HepG2 (cell line): ENCODE measurements around the gene IGFBP6. TPM values are rescaled to one million over a fixed set of nuclear protein-coding genes. Genes with fewer than 3 reads are reported as not detected.
A peak's percentile ranks its signal among the peaks of the same experiment; 100 is the strongest.

Experiments used
- BORCS8-MEF2B ChIP-seq: sonication (generic); formaldehyde crosslinking; IDR thresholded peaks from 2 replicates; pipeline ENCODE4 v1.8.0; 2022; ENCODE audit warnings: mild to moderate bottlenecking, missing genetic modification reagents
- CCAR2 ChIP-seq: fragments of 200-400 bp; formaldehyde crosslinking; optimal IDR thresholded peaks from 2 replicates; pipeline ENCODE3; 2018; ENCODE audit warnings: low read depth, mild to moderate bottlenecking, low read length, moderate library complexity
- FOXM1 ChIP-seq: sonication (generic); formaldehyde crosslinking; IDR thresholded peaks from 2 replicates; pipeline ENCODE4 v1.5.0; 2020; ENCODE audit warnings: missing genetic modification reagents
- HMG20A ChIP-seq: IDR thresholded peaks from 2 replicates; pipeline ENCODE4 v1.6.1; 2016; ENCODE audit warnings: borderline replicate concordance
- HMG20B ChIP-seq: conservative IDR thresholded peaks from 2 replicates; pipeline ENCODE4 v1.6.1; 2016; ENCODE audit warnings: missing genetic modification reagents, missing compliant biosample characterization
- IRX3 ChIP-seq: sonication (generic); formaldehyde crosslinking; IDR thresholded peaks from 2 replicates; pipeline ENCODE4 v1.8.1; 2023; ENCODE audit warnings: mild to moderate bottlenecking, low read depth, missing genetic modification reagents, borderline replicate concordance
- MAF1 ChIP-seq: sonication (generic); formaldehyde crosslinking; IDR thresholded peaks from 2 replicates; pipeline ENCODE4 v1.5.0; 2020; ENCODE audit warnings: missing genetic modification reagents, borderline replicate concordance
- MTF2 ChIP-seq: sonication (generic); formaldehyde crosslinking; IDR thresholded peaks from 2 replicates; pipeline ENCODE4 v1.5.0; 2020; ENCODE audit warnings: missing genetic modification reagents, borderline replicate concordance
- NR1H2 ChIP-seq: sonication (generic); formaldehyde crosslinking; IDR thresholded peaks from 2 replicates; pipeline ENCODE4 v1.8.1; 2022; ENCODE audit warnings: low read depth, missing genetic modification reagents, borderline replicate concordance
- SCMH1 ChIP-seq: sonication (generic); formaldehyde crosslinking; IDR thresholded peaks from 2 replicates; pipeline ENCODE4 v1.9.0; 2021; ENCODE audit warnings: missing genetic modification reagents, mild to moderate bottlenecking, borderline replicate concordance
- SIX1 ChIP-seq: sonication (generic); formaldehyde crosslinking; IDR thresholded peaks from 2 replicates; pipeline ENCODE4 v1.4.0; 2020; ENCODE audit warnings: missing genetic modification reagents, borderline replicate concordance
- ZBTB20 ChIP-seq: sonication (generic); formaldehyde crosslinking; IDR thresholded peaks from 2 replicates; pipeline ENCODE4 v1.8.1; 2023; ENCODE audit warnings: missing genetic modification reagents, low read depth, mild to moderate bottlenecking, borderline replicate concordance
- ZBTB8A ChIP-seq: sonication (generic); formaldehyde crosslinking; IDR thresholded peaks from 2 replicates; pipeline ENCODE4 v1.4.0; 2020; ENCODE audit warnings: mild to moderate bottlenecking, low read depth, missing genetic modification reagents, borderline replicate concordance
- ZFP36L2 ChIP-seq: sonication (generic); formaldehyde crosslinking; IDR thresholded peaks from 2 replicates; pipeline ENCODE4 v1.4.0; 2020; ENCODE audit warnings: missing genetic modification reagents
- ZNF232 ChIP-seq: sonication (generic); formaldehyde crosslinking; IDR thresholded peaks from 2 replicates; pipeline ENCODE4 v1.4.0; 2020; ENCODE audit warnings: missing genetic modification reagents, borderline replicate concordance
- ZNF451 ChIP-seq: sonication (generic); formaldehyde crosslinking; IDR thresholded peaks from 2 replicates; pipeline ENCODE4 v1.5.0; 2020; ENCODE audit warnings: mild to moderate bottlenecking, missing genetic modification reagents
- polyA plus RNA-seq, 8 experiments: library from polyadenylated mRNA; depleted of rRNA in 3 of 8; stranded (reverse) in 7 of 8; unstranded in 1 of 8; fragments of >200 nt; fragmentation: Illumina TruSeq in 4 of 8; extraction: Trizol in 4 of 8; gene quantifications; 2 replicates each; pipeline versions ENCODE4 v1.2.1 to v1.2.3, GENCODE V29; 2011 to 2016; ENCODE audit warnings: low read depth in 4 of 8, missing spikeins in 1 of 8, mixed read lengths in 1 of 8; ENCODE audit not compliant: insufficient read depth in 1 of 8
- total RNA-seq, 5 experiments: library from RNA; depleted of rRNA; stranded (reverse); fragments of >200 nt; fragmentation: Illumina TruSeq; extraction: Trizol; gene quantifications; 2 replicates each; pipeline ENCODE4 v1.2.3, GENCODE V29; 2016; ENCODE audit warnings: low read depth in 1 of 5
- TF ChIP-seq, protein P1 (sequence below): IDR thresholded peaks from 2 replicates; pipeline ENCODE4 v1.6.1; 2016
- TF ChIP-seq, protein P2 (sequence below): IDR thresholded peaks from 2 replicates; pipeline ENCODE4 v1.6.1; 2016; ENCODE audit warnings: missing compliant biosample characterization, missing genetic modification reagents, borderline replicate concordance
- TF ChIP-seq, protein P3 (sequence below): sonication (generic); formaldehyde crosslinking; IDR thresholded peaks from 2 replicates; pipeline ENCODE4 v1.5.0; 2020; ENCODE audit warnings: missing genetic modification reagents
- TF ChIP-seq, protein P4 (sequence below): sonication (generic); formaldehyde crosslinking; IDR thresholded peaks from 2 replicates; pipeline ENCODE4 v1.8.0; 2022; ENCODE audit warnings: low read depth, missing genetic modification reagents
- TF ChIP-seq, protein P5 (sequence below): sonication (generic); formaldehyde crosslinking; IDR thresholded peaks from 2 replicates; pipeline ENCODE4 v1.4.0; 2020; ENCODE audit warnings: missing genetic modification reagents, mild to moderate bottlenecking, borderline replicate concordance

Gene IGFBP6
- total and polyA plus RNA-seq, 2 of the 13 experiments (the other 11 are each of a cell fraction or from before 2014, with no cell fraction given): 3.9 to 25.2 TPM

DNA sequence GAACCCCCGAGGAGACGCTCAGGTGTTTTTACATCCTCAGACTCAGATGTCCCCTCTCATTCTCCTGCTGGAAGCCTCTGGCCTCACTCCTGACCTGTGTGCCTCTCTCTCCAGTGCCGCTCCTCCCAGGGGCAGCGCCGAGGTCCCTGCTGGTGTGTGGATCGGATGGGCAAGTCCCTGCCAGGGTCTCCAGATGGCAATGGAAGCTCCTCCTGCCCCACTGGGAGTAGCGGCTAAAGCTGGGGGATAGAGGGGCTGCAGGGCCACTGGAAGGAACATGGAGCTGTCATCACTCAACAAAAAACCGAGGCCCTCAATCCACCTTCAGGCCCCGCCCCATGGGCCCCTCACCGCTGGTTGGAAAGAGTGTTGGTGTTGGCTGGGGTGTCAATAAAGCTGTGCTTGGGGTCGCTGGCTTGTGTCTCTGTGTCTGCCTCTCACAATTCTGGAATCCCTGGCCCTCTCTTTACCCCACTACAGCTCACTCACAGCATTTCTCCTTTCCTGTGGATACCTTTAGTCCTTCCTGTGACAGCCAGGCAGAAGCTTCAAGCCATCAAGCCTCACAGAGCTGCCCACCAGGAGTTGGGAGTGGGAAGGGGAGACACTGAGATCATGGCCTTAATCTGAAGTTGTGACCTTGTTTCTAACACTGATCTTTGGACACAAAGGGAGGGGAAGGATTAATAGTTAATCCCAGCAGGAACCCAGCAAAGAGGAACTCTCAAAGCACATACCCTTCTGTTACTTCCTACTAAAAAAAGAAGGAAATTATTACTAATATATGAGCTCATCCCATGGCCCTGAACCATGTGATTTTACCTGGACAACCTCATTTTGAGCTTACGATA lies 4.7 kb downstream of the IGFBP6 start (continued):
- TF ChIP-seq SCMH1 (no peak), SIX1 (no peak), BORCS8-MEF2B (CRISPR knock-in tag) (no peak; the same call in 1 of the 2 replicates), HMG20A (CRISPR knock-in tag) (0 out of 2 replicates have a peak, but pooled peaks have one; percentile 29), IRX3 (CRISPR knock-in tag) (no peak), ZBTB20 (CRISPR knock-in tag) (no peak), FOXM1 (CRISPR knock-in tag) (no peak), CCAR2 (no peak), ZBTB8A (CRISPR knock-in tag) (no peak), HMG20B (CRISPR knock-in tag) (no peak), ZNF451 (no peak), MAF1 (CRISPR knock-in tag) (no peak), NR1H2 (CRISPR knock-in tag) (no peak), ZNF232 (CRISPR knock-in tag) (no peak), MTF2 (CRISPR knock-in tag) (no peak), ZFP36L2 (no peak)
- TF ChIP-seq, protein P1, sequence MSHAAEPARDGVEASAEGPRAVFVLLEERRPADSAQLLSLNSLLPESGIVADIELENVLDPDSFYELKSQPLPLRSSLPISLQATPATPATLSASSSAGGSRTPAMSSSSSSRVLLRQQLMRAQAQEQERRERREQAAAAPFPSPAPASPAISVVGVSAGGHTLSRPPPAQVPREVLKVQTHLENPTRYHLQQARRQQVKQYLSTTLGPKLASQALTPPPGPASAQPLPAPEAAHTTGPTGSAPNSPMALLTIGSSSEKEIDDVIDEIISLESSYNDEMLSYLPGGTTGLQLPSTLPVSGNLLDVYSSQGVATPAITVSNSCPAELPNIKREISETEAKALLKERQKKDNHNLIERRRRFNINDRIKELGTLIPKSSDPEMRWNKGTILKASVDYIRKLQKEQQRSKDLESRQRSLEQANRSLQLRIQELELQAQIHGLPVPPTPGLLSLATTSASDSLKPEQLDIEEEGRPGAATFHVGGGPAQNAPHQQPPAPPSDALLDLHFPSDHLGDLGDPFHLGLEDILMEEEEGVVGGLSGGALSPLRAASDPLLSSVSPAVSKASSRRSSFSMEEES (CRISPR knock-in tag): 0 out of 2 replicates have a peak, but pooled peaks have one; percentile 27
- TF ChIP-seq, protein P2, sequence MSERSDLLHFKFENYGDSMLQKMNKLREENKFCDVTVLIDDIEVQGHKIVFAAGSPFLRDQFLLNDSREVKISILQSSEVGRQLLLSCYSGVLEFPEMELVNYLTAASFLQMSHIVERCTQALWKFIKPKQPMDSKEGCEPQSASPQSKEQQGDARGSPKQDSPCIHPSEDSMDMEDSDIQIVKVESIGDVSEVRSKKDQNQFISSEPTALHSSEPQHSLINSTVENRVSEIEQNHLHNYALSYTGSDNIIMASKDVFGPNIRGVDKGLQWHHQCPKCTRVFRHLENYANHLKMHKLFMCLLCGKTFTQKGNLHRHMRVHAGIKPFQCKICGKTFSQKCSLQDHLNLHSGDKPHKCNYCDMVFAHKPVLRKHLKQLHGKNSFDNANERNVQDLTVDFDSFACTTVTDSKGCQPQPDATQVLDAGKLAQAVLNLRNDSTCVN (CRISPR knock-in tag): 0 out of 2 replicates have a peak, but pooled peaks have one; percentile 20
- TF ChIP-seq, protein P3, sequence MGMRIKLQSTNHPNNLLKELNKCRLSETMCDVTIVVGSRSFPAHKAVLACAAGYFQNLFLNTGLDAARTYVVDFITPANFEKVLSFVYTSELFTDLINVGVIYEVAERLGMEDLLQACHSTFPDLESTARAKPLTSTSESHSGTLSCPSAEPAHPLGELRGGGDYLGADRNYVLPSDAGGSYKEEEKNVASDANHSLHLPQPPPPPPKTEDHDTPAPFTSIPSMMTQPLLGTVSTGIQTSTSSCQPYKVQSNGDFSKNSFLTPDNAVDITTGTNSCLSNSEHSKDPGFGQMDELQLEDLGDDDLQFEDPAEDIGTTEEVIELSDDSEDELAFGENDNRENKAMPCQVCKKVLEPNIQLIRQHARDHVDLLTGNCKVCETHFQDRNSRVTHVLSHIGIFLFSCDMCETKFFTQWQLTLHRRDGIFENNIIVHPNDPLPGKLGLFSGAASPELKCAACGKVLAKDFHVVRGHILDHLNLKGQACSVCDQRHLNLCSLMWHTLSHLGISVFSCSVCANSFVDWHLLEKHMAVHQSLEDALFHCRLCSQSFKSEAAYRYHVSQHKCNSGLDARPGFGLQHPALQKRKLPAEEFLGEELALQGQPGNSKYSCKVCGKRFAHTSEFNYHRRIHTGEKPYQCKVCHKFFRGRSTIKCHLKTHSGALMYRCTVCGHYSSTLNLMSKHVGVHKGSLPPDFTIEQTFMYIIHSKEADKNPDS (CRISPR knock-in tag): no peak
- TF ChIP-seq, protein P4, sequence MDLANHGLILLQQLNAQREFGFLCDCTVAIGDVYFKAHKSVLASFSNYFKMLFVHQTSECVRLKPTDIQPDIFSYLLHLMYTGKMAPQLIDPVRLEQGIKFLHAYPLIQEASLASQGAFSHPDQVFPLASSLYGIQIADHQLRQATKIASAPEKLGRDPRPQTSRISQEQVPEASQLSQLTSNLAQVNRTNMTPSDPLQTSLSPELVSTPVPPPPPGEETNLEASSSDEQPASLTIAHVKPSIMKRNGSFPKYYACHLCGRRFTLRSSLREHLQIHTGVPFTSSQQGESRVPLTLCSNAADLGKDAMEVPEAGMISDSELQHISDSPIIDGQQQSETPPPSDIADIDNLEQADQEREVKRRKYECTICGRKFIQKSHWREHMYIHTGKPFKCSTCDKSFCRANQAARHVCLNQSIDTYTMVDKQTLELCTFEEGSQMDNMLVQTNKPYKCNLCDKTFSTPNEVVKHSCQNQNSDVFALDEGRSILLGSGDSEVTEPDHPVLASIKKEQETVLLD (CRISPR knock-in tag): no peak; the same call in 1 of the 2 replicates
- TF ChIP-seq, protein P5, sequence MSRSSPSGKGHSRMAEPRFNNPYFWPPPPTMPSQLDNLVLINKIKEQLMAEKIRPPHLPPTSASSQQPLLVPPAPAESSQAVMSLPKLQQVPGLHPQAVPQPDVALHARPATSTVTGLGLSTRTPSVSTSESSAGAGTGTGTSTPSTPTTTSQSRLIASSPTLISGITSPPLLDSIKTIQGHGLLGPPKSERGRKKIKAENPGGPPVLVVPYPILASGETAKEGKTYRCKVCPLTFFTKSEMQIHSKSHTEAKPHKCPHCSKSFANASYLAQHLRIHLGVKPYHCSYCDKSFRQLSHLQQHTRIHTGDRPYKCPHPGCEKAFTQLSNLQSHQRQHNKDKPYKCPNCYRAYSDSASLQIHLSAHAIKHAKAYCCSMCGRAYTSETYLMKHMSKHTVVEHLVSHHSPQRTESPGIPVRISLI (CRISPR knock-in tag): 0 out of 2 replicates have a peak, but pooled peaks have one; percentile 11
